Measurements from ENCODE around the gene LCOR.
"Not testable (repeated sequence)": the region's sequence is repeated elsewhere in the genome, so short reads cannot be mapped to it uniquely, and the experiment has no call there.

LCOR gene

DNA sequence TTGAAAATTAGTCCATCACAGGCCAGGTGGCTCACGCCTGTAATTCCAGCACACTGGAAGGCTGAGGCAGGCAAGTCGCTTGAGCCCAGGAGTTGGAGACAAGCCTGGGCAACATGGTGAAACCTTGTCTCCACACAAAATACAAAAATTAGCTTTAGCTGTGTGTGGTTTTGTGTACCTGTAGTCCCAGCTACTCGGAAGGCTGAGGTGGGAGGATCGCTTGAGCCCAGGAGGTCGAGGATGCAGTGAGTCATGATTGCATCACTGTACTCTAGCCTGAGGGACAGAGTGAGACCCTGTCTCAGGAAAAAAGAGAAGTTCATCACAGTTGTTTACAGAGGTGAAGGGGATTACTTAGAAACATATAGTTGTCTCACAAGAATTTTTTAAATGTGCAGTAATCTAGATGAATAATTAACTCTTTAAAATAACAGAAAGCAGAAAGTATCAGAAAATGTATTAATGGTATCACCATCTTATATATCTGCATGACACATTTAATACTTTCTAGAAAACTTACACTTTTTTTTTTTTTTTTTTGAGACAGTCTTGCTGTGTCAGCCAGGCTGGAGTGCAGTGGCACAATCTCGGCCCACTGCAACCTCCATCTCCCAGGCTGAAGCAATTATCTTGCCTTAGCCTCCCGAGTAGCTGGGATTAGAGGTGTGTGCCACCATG is 8.9 kb downstream of the LCOR start:
- no peak for DNase-seq (ENCODE audit: low spot score)

DNA sequence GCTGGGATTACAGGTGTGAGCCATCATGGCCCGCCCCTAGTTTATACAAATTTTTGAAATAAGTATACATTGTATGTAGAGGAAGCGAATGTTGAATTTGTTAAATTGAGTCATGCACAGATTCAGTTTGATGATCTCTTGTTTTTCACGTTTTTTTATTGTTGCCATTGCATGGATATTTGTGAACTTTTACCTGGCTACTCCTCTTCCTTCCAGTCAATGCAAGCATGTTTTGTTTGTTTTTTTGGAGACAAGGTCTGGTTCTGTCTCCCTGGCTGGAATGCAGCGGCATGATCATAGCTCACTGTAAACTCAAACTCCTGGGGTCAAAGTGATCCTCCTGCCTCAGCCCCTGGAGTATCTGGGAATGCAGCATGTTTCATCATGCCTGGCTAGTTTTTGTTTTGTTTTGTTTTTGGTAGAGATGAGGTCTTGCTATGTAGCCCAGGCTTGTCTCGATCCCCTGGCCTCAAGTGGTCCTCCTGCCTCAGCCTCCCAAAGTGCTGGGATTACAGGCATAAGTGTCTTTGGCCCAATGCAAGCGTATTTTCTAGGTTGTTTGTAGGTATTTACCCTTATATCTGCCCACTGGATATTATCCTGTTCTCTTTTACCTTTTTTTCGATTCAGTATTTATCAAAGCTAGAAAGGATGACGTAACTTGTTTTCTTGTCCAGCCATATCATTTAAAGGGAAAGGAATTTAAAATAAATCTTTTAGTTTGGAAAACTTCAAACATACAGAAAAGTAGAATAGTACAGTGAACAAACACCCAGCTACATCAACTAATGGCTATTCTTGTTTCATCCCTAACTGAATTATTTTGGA is 11.0 kb downstream of the LCOR start:
- DNase-seq (ENCODE audit: low spot score) = no peak

DNA sequence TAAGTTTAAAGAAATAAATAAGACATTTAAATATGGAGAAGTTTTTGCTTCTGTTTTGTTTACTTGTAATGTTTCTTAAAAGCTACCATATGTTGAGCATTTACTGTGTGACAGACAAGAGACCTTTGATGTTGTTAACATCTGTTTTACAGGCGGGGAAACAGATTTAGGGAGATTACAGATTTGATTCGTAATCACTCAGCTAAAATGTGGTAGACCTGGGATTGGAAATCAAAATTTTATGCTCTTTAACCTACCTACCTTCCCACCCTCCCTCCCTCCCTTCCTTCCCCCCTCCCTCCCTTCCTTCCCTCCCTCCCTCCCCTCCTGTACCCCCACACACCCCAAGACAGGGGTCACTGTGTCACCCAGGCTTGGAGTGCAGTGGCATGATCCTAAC is 11.7 kb downstream of the LCOR start:
- no peak for DNase-seq (ENCODE audit: low spot score)

DNA sequence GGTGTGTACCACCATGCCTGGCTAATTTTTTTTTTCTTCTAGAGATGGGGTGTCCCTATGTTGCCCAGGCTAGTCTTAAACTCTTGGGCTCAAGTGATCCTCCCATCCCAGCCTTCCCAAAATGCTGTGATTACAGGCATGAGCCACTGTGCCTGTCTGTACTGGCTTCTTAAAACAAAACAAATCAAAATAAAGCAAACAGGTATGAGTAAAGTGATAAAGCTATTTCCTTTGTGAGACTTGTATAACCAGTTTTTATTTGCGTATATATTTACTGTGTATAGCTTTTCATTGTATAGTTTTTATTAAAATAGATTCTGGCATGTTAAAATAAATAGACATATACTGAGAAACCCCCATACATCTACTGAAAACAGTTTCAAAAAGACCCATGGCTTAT is 14.3 kb downstream of the LCOR start:
- no peak for DNase-seq (ENCODE audit: low spot score)

DNA sequence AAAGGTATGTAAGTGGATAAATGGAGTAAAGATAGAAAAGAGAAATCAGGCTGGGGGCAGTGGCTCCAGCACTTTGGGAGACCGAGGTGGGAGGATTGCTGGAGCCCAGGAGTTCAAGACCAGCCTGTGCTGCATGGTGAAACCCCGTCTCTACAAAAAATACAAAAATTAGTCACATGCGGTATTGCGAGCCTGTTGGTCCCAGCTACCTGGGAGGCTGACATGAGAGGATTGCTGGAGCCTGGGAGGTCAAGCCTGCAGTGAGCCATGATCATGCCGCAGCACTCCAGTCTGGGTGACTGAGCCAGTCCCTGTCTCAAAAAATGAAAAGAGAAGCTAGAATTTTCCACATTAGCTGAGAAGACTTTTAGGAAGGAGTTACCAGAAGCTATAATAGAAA is 14.8 kb downstream of the LCOR start:
- DNase-seq (ENCODE audit: low spot score) = no peak

DNA sequence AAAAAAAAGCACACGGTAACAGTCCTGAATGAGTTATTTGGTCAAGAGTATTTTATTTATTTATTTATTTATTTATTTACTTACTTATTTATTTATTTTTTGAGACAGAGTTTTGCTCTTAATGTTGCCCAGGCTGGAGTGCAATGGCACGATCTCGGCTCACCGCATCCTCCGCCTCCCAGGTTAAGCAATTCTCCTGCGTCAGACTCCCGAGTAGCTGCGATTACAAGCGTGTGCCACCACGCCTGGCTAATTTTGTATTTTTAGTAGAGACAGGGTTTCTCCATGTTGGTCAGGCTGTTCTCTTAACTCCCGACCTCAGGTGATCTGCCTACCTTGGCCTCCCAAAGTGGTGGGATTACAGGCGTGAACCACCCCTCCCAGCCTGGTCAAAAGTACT is 15.3 kb downstream of the LCOR start:
- not testable (repeated sequence) for DNase-seq (ENCODE audit: low spot score)

DNA sequence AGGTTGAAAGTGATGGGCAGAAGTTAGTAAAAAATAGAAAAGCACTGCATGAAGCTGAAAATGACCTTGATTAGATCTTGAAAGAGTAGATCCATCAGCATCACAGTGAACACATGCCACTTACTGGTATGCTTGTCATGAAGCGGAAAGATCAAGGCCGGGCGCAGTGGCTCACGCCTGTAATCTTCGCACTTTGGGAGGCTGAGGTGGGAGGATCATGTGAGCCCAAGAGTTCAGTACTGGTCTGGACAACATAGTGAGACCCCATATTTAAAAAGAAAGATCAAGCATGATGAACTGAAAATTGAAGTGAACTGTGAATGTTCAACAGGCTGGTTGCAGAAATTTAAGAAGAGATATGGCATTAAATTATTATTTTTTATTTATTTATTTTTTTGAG is 18.0 kb downstream of the LCOR start:
- DNase-seq (ENCODE audit: low spot score) = no peak

DNA sequence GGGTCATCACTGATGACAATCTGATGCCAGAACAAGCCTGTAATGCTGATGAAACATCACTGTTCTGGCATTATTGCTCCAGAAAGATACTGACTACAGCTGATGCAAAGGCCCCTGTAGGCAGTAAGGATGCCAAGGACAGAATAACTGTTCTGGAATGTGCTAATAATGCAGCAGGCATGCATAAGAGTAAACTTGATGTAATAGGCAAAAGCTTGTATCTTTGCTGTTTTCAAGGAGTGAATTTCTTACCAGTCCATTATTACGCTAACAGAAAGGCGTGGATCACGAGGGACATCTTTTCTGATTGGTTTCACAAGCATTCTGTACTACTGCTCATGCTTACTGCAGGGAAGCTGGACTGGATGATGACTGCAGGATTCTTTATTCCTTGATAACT is 18.7 kb downstream of the LCOR start:
- DNase-seq (ENCODE audit: low spot score) = no peak

DNA sequence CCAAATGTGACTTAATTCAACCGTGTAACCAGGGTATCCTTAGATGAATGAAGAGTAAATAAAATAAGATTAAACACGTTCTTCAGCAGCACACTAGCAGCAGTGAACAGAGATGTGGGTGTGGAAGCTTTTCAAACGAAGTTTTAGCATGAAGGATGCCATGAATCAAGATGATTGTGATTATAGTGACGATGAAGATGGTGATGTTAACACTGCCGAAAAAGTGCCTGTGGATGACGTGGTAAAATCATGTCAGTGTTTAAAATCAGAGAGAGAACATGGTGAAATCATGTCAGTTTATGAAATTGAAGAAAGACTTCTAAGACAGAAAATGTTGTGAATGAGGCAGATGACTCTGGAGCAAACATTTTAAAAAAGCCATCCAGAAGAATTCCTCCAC is 19.2 kb downstream of the LCOR start:
- DNase-seq (ENCODE audit: low spot score) = no peak

DNA sequence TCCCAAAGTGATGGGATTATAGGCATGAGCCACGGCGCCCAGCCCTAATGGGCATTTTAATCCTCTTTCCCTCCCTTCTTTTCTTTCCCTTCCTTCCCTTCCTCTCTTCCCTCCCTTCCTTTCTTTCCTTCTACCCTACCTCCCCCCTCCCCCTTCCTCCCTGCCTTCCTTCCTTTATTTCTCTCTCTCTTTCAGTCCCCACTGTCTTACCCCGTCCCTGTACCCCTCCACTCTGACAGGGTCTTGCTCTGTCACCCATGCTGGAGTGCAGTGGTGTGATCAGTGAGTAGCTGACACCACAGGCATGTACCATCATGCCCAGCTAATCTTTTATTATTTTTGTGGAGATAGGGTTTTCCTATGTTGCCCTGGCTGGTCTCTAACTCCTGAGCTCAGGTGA is 24.2 kb downstream of the LCOR start:
- no peak for DNase-seq (ENCODE audit: low spot score)

DNA sequence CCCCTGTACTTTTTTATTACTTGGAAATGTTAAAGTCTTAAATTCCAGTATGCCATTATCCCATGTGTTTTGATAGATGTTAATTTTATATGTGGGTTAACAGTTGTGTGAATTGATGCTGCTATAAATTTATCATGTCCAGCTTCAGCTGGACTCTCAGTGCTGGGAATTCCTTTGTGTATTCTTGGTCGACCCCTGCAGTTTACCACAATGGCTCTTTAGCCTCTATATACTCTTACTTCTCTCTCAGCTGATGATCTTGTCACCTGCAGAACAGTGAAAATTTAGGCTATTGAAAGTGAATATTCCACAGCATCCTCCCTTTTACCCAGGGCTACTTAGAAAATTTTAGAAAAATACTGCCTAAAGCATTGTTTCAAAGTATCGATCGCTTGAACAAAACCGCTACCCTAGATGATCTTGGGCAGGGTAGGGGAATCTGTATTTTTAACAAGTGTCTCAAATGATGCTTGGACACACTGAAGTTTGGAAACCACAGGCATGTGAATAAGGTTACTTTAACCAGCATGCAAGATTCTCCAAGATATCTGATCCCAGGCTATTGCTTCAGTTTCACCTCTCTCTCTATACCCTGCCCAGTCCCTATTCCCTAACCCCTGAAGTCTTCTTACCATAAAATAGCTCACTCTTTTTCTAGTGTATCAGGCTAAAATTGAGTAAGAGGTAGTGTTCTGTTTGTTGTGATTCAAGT is 25.4 kb downstream of the LCOR start:
- no peak for DNase-seq (ENCODE audit: low spot score)

DNA sequence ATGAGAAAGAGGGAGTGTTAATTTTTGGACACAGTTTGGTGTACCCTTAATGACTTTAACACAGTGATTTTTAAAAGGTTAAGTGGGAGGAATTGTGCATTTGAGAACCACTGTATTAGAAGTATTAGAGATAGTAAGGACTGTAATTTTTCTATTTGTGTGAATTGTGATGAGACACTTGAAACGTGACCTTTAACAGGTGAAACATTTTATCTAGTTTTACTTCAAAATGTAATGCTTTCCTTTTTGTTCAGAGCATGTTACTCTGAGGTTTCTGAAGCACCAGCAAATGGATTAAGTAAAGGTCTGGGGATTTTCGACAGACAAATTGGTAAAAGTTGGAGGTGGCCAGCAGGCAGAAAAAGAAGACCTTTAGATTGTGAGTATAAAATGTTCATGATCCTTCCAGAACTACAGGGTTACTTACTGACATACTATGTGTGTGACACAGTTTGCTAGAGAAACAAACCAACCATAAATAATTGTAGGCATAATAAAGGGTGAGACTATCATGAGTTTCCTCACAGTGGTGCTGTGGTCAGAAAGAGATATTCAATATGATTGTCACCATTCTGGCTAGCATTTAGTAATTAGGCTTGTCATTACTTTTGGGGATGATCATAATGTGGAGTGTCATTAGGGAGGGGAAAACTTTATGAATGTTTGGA is 26.1 kb downstream of the LCOR start:
- DNase-seq (ENCODE audit: low spot score) = no peak

DNA sequence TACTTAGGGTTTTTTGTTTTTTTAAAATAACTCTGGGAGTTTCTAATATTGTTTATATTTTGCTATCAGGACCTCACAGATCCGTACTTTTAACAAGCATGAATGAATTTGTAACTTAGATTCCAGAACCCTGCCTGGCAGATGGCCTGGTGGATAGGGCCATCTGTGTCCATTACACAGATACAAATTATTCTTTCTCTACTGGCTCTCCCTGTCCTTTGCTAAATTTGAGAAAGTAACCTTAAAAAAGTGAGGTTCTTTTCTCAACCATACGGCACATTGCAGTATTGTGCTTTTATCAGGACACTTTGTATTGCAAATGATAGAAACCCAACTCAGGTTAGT is 26.6 kb downstream of the LCOR start:
- DNase-seq (ENCODE audit: low spot score) = no peak

DNA sequence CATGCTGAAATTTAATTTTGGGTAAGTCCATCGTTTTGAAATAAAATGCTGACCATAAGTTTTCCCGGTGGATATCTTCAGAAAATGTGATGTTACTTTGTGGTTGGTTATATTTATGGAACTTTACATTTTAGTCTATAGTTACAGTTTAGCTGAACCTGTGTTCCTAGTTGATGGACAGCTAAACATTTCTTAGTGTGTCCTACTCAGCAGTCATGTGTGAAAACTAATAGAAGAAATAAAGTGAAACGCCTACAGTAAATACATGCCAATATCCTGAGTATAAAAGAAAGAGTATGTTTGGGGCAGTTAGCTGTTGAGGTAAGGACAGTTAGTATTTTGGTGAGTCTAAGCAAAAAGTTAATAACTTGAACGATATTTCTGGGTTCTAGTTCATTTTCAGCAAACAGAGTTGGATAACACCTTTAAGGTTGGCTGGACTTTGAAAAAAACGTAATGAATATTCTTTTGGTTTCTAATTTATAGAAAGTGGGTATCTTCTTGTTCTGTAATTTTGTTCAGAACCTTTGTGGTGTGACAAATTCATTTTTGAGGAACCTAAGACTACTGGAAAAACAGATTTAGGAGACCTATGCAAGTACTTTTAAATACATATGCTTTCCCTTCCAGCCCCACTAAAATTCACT is 28.7 kb downstream of the LCOR start:
- no peak for DNase-seq (ENCODE audit: low spot score)

DNA sequence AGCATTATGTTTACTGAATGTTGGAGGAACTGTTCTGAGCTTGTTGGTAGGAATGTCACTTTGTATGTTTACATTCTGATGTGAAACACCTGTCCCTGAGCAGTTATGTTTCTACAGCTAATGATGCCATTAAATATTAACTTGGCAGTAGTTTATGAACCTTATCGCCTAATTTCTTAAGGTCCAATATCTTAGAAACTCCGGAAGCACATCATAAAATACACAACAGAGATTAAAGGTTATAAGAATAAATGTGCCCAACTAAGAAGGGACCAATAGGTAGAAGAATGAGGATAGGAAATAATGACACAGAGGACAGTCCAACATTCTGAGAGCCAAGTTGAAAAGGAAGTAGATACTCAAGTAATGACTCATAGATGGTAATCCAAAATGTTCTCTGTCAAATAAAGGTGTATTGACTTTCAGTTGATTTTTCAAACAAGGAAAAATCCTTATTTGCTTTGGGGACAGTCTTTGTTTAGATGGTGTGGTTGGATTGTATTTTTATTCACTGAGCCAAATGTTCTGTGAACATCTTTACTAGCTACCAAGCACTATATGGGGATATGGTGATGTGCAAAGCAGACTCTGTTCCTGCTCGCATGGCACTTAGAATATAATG is 31.9 kb downstream of the LCOR start:
- DNase-seq (ENCODE audit: low spot score) = no peak

DNA sequence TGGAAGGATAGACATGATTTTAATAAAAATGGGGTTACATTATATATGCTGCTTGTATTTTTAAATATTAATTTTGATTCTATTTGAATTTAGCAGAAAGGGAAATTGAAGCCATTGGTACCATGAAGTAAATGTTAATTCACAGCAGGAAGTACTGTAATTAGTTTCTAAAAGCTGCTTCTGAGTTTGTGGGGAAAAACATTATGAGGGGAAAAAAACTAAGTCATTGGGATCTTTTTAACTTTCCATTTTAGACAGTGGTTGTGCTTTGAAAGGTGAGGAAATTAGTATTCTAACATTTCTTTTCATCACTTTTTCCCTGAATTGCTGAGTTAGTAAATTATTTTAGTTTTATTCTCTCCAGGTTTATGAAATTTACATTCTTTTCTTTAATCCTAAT is 41.0 kb downstream of the LCOR start:
- no peak for DNase-seq (ENCODE audit: low spot score)

DNA sequence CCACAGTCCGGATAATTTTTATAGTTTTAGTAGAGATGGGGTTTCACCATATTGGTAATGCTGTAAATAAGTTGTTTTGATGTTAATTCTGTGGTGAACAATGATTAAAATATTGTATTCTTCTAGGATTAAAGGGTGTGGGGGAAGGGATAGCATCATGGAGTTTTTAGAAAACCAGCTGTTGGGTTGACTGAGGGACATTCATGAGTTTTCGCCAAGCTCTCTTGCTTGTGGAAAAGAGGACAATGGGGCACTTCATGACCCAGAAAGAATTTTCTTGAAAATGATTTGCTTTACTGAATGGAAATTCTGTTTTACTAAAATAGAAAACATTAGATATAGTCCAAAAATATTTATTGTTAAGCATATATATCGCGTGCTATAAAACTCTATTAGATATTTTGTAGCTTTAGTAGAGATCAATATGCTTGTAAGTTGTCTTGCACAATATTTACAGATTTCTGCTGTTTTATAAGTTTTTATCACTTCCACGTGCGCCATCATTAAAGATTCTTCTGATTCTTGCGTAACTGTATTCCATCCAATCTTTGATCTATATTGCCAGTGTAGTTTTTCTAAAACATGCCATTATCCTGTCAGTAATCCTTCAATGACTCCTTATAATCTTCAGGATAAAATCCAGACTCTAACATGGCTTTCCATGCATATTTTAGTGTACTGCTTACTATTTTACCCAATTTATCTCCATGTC is 41.8 kb downstream of the LCOR start:
- DNase-seq (ENCODE audit: low spot score) = no peak

DNA sequence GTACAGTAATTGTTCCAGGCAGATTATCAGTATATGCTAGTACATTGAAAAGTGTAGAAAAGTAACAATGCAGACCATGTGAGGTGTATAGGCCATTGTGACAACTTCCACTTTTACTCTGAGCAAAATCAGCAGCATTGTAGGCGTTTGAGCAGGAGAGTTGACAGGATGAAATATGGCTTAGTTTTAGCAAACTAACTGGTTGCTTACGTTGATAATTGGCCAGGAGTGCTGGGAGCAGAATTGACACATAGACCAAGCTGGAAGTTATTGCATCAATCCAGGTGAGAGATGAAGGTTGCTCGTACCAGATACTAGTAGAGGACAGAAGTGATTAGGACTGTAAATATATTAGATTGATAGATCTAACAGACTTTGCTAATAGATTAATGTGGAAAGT is 46.0 kb downstream of the LCOR start:
- DNase-seq (ENCODE audit: low spot score) = no peak

DNA sequence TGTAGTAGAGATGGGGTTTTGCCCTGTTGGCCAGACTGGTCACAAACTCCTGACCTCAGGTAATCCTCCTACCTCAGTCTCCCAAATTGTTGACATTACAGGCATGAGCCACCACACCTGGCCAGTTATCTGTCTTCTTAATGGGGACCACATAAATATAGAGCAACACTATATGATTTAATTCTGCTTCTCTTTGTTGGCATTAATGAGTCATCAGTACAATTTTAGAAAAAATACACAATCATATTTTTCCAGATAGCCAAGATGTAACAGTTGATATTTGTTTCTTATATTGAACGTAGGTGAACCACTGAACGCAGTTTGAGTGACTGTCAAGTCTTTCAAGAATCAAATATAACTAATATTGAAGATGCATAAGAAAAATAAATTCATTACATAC is 48.5 kb downstream of the LCOR start:
- no peak for DNase-seq (ENCODE audit: low spot score)

DNA sequence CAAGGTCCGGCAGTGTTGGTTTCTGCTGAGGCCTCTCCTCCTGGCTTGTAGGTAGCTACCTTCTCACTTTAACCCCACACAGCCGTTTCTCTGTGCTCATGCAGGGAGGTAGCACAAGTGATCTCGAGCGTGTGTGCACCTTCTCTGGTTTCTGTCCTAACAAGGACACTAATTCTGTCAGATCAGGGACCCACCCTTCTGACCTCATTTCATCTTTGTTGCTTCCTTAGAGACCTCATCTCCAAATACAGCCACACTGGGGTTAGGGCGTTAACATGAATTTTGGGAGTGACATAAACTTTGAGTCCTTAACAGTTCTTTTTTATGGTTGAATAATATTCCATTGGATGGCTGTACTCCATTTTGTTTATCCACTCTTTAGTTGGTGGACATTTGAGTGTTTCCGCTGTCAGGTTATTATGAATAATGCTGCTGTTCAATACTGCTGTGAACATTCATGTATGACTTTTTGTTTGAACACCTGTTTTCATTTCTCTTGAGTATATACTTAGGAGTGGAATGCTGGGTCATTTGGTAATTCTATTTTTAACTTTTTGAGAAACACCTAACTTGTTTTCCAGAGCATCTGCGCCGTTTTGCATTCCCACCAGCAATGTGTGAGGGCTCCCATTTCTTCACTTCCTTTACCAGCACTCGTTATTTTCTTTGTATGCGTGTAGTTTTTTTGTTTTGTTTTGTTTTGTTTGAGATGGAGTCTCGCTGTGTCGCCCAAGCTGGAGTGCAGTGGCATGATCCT is 57.5 kb downstream of the LCOR start:
- no peak for DNase-seq (ENCODE audit: low spot score)

DNA sequence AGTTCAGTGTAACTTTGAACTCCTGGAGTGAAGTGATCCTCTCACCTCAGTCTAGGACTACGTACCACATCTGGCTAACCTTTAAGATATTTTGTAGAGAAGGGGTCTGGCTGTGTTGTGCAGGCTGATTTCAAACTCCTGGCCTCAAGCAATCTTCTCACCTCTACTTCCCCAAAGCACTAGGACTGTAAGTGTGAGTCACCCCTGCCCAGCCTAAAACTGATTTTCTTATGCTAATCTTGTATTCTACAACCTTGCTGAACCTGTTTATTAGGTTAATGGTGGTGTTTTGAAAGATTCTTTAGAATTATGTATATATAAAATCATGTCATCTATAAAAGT is 58.0 kb downstream of the LCOR start:
- DNase-seq (ENCODE audit: low spot score) = no peak
